ENCODE results near the gene TBC1D3B. TPM values are rescaled to one million over a fixed set of nuclear protein-coding genes. Genes with fewer than 3 reads are reported as not detected.
A peak's percentile ranks its signal among the peaks of the same experiment; 100 is the strongest.
"Not testable (repeated sequence)": the region's sequence is repeated elsewhere in the genome, so short reads cannot be mapped to it uniquely, and the experiment has no call there.

TBC1D3B gene
- total RNA-seq, 4 donors from 2014 or later, result 2.1 to 5.8 (median 2.7) TPM; not detected in 1

DNA sequence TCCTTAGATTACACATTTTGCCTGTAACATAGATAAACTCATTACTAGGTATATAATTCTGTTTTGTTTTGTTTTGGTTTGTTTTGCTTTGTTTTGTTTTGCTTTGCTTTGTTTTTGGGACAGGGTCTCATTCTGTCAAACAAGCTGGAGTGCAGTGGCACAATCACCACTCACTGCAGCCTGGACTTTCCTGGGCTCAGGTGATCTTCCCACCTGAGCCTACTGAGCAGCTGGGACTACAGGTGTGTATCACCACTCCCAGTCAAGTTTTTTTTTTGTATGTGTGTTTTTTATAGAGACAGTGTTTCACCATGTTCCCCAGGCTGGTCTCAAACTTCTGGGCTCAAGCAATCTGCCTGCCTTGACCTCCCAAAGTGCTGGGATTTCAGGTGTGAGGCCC, 33.1 kb upstream of the TBC1D3B start:
- Histone ChIP-seq H3K9me3 (no peaks in the 10 kb centered on the region), H3K27me3 (peaks cover 0 to 10% (median 0%) of the 10 kb centered on the region in 4 donors)
- intact Hi-C loops (cut with DNase I), result no loop called here

DNA sequence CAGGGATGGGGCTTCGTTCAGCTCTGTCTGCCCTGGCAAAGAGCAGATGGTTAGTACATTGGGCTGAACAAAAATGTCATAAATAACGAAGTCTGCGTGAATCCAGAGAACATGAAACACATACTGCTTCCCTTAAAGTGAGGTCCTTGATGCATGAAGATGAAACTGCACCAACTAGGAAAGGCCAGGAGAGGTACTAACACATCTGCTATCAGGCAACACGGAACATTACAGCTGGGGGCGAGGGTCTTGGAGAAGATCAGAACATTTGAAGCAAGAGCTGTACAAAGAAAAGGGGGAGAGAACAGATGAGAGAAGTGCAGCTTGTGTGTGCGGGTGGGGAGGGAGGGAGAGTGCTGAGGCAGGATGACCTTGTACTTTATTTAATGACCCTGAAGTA, 30.9 kb upstream of the TBC1D3B start:
- 71% methylated on average over 6 of the region's 6 CpGs for WGBS
- DNase-seq (ENCODE audit: extremely low spot score), result peak; percentile 34
- H3K27ac ChIP-seq (replicated peaks in 1 of 4); H3K4me1 ChIP-seq; H3K4me3 ChIP-seq; H3K9me3 ChIP-seq; H3K36me3 ChIP-seq; intact Hi-C loops (cut with DNase I); H3K27me3 ChIP-seq: not testable (repeated sequence)

More for the DNA sequence above, 33.1 kb upstream of the TBC1D3B start:
- no peaks in the 10 kb centered on the region for H3K4me1 ChIP-seq
- no peaks in the 10 kb centered on the region for H3K36me3 ChIP-seq
- TF ChIP-seq POLR2AphosphoS5 (IDR thresholded peaks at IDR 0.05) (no peak), EP300 (IDR thresholded peaks at IDR 0.05) (no peak), POLR2A (IDR thresholded peaks at IDR 0.05; ENCODE audit: low read depth) (no peak)
- TF ChIP-seq, protein P1, sequence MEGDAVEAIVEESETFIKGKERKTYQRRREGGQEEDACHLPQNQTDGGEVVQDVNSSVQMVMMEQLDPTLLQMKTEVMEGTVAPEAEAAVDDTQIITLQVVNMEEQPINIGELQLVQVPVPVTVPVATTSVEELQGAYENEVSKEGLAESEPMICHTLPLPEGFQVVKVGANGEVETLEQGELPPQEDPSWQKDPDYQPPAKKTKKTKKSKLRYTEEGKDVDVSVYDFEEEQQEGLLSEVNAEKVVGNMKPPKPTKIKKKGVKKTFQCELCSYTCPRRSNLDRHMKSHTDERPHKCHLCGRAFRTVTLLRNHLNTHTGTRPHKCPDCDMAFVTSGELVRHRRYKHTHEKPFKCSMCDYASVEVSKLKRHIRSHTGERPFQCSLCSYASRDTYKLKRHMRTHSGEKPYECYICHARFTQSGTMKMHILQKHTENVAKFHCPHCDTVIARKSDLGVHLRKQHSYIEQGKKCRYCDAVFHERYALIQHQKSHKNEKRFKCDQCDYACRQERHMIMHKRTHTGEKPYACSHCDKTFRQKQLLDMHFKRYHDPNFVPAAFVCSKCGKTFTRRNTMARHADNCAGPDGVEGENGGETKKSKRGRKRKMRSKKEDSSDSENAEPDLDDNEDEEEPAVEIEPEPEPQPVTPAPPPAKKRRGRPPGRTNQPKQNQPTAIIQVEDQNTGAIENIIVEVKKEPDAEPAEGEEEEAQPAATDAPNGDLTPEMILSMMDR (IDR thresholded peaks at IDR 0.05), result no peak
- H3K27ac ChIP-seq (replicated peaks in 1 of 4), result no peak overlapping the region
- no peak overlapping the region for H3K4me3 ChIP-seq
- no peak for DNase-seq (ENCODE audit: extremely low spot score)

DNA sequence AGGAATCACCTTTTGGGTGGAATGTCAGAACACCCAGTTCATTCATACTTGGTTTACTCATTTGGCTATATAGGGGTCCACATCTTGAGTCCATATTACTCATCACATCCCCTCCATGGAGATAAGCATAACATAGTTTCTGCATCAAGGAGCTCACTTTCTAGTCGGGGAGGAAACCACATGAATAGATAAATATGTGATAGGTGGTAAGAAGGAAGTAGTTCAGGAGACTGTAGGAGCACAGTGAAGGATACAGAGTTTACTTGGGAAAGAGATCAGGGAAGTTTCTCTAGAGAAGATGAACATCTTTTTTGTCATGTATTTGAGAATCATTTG, 30.0 kb upstream of the TBC1D3B start:
- WGBS, result 45% methylated on average over 1 of the region's 1 CpG
- DNase-seq (ENCODE audit: extremely low spot score), result peak; percentile 21
- H3K4me3 ChIP-seq; intact Hi-C loops (cut with DNase I); H3K27me3 ChIP-seq; H3K4me1 ChIP-seq; H3K36me3 ChIP-seq; H3K9me3 ChIP-seq; H3K27ac ChIP-seq (replicated peaks in 1 of 4): not testable (repeated sequence)

DNA sequence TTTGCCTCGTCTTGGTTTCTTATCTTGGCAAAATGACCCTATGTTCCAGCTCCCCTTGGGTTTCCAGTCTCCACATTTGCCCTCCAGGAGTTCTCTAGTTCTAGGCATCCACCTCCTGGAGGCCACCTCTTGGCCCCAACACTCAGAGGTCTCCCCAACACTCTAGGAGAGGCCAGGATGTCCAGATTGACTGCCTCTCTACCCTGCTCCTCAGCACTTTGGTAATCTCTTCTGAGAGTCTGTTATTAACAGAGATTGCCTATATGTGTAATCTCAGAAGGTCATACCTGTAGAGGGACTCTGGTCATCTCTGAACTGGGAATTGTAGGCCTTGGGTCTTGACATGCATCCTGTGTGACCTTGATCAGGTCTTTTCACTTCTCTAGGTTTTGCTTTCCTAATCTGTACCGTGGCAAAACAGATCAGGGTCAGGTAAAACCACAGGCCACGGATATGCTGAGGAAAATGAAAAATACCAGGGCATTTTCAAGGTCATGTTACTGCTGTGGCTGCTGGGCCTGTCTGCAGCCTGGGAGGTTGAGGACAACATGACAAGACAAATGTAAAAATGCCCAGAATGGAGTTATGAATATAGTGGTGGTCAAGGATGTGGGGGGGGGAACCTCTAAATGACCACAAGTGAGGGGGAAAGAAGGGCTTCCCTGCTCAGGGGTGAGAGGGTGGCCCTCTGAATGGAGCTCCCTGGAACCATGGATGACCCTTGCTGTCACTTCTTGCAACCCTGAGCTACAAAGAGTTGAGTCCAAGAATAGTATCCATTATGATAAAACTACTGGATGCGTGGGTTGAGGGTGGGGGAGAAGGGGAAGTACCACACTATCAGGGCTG, 29.4 kb upstream of the TBC1D3B start:
- H3K4me1 ChIP-seq, result no peaks in the 10 kb centered on the region
- DNase-seq (ENCODE audit: extremely low spot score), result peak; percentile 62
- intact Hi-C loops (cut with DNase I), result no loop called here
- WGBS, result 70% methylated on average over 4 of the region's 4 CpGs
- no peaks in the 10 kb centered on the region for H3K27me3 ChIP-seq
- TF ChIP-seq, protein P1 (IDR thresholded peaks at IDR 0.05), result no peak
- TF ChIP-seq POLR2A (IDR thresholded peaks at IDR 0.05; ENCODE audit: low read depth), result no peak
- TF ChIP-seq EP300 (IDR thresholded peaks at IDR 0.05), result no peak
- TF ChIP-seq POLR2AphosphoS5 (IDR thresholded peaks at IDR 0.05), result no peak
- H3K27ac ChIP-seq (replicated peaks in 1 of 4), result no peak overlapping the region
- H3K4me3 ChIP-seq, result no peak overlapping the region
- no peaks in the 10 kb centered on the region for H3K36me3 ChIP-seq
- no peaks in the 10 kb centered on the region for H3K9me3 ChIP-seq

DNA sequence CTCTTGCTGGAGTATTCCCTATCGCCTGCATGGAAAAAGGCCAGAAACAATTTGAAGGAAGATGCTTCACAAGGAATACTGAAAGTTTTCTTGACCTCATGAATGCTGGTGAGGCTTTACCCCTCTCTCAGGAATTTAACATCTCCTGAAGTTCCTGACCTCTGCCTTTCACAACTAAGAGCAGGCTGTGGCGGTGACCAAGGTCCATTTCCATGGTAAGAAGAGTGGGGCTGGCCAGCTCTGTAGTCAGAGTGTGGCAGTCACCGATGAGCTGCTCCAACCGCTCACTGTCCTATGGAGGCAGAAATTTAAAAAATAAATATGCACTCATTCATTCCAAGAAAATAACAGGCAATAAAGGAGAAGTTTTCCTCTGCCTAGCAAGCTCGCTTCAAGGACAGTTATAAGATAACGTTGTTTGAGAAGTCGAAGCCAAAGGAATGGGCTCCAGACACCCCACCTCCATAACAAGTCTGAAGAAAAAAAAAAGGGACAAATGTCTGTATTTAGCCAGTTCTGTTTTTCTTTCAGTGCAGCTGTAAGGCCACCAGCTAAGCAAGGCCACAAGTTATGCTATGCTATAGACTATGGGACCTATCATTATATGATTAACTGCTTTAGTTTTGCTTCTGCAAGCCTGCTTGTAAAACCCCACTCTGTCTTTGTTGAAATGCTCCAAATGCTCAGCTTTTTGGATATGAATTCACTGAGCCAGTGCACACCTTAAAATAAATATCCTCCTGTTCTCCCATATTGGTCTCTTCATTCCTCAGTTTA, 28.5 kb upstream of the TBC1D3B start:
- TF ChIP-seq POLR2A (IDR thresholded peaks at IDR 0.05; ENCODE audit: low read depth) (no peak), POLR2AphosphoS5 (IDR thresholded peaks at IDR 0.05) (no peak)
- TF ChIP-seq, protein P1 (IDR thresholded peaks at IDR 0.05), result no peak
- H3K9me3 ChIP-seq, result no peaks in the 10 kb centered on the region
- no peaks in the 10 kb centered on the region for H3K27me3 ChIP-seq
- no peaks in the 10 kb centered on the region for H3K4me1 ChIP-seq
- WGBS, result 84% methylated on average over 7 of the region's 7 CpGs
- intact Hi-C loops (cut with DNase I), result no loop called here
- peak; percentile 37 for DNase-seq (ENCODE audit: extremely low spot score)
- H3K27ac ChIP-seq (replicated peaks in 1 of 4), result no peak overlapping the region
- H3K4me3 ChIP-seq, result no peak overlapping the region
- no peaks in the 10 kb centered on the region for H3K36me3 ChIP-seq

Measured in esophagus muscularis mucosa (tissue), 4 donors.